NCI-H146 treated with DMSO at 0.1 percent for 48 hours (cell line): Measurements from ENCODE around the gene S1PR1.

Experiments used
- DNase-seq: peaks from one replicate; lab custom pipeline; 2025; ENCODE audit not compliant: unreplicated experiment; lab: John Stamatoyannopoulos, UW

S1PR1 gene

GRCh38 chr1:101278845-101279244, 42.0 kb downstream of the S1PR1 start:
- DNase-seq = no peak

GRCh38 chr1:101280049-101280592, 43.3 kb downstream of the S1PR1 start:
- no peak for DNase-seq

- no peak for DNase-seq
Observed at GRCh38 chr1:101280942-101281654, 44.3 kb downstream of the S1PR1 start.

GRCh38 chr1:101281751-101282150, 44.9 kb downstream of the S1PR1 start:
- DNase-seq = no peak

GRCh38 chr1:101282314-101283038, 45.7 kb downstream of the S1PR1 start:
- no peak for DNase-seq

GRCh38 chr1:101283443-101283842, 46.6 kb downstream of the S1PR1 start:
- DNase-seq = no peak

- DNase-seq = no peak
Observed at GRCh38 chr1:101284021-101284420, 47.2 kb downstream of the S1PR1 start.

- DNase-seq = no peak
Observed at GRCh38 chr1:101284622-101285218, 47.9 kb downstream of the S1PR1 start.

- no peak for DNase-seq
Observed at GRCh38 chr1:101285922-101286570, 49.2 kb downstream of the S1PR1 start.

GRCh38 chr1:101288491-101288944, 51.7 kb downstream of the S1PR1 start:
- no peak for DNase-seq

GRCh38 chr1:101290119-101290921, 53.5 kb downstream of the S1PR1 start:
- DNase-seq = no peak
